Naive B cell (primary cell): ENCODE data around the gene COL23A1. TPM values are rescaled to one million over a fixed set of nuclear protein-coding genes. Genes with fewer than 3 reads are reported as not detected.
"Not testable (repeated sequence)": the region's sequence is repeated elsewhere in the genome, so short reads cannot be mapped to it uniquely, and the experiment has no call there.

Source experiments
- ATAC-seq, 2 donors: fragments of 150-1000 bp; cut with Tn5 transposase; 2 replicates each; pipeline ENCODE4 v1.10.0; 2021; ENCODE audit warnings: low read depth in 2 of 2, mild to moderate bottlenecking in 2 of 2, moderate library complexity in 2 of 2
- DNase-seq: peaks from one replicate; pipeline ENCODE4 v3.0.0; 2022
- H3K27ac Mint-ChIP-seq, 6 donors: one replicate each; pipeline ENCODE4 v1.8.0; 2020 to 2022; ENCODE audit warnings: mild to moderate bottlenecking in 6 of 6, mixed read lengths in 6 of 6, moderate library complexity in 5 of 6, inconsistent platforms in 2 of 6
- H3K27me3 Mint-ChIP-seq, 3 donors: one replicate each; pipeline ENCODE4 v1.8.0; 2021 to 2022; ENCODE audit warnings: mixed read lengths in 3 of 3, mild to moderate bottlenecking in 1 of 3
- H3K36me3 Mint-ChIP-seq, 2 donors: one replicate each; pipeline ENCODE4 v1.8.0; 2020 to 2022; ENCODE audit warnings: mixed read lengths in 2 of 2, inconsistent platforms in 1 of 2, mild to moderate bottlenecking in 1 of 2
- H3K4me1 Mint-ChIP-seq, 3 donors: one replicate each; pipeline ENCODE4 v1.8.0; 2020 to 2022; ENCODE audit warnings: mixed read lengths in 3 of 3, inconsistent platforms in 1 of 3, mild to moderate bottlenecking in 1 of 3, moderate library complexity in 1 of 3
- H3K4me3 Mint-ChIP-seq, 8 donors: one replicate each; pipeline ENCODE4 v1.8.0; 2020 to 2022; ENCODE audit warnings: mild to moderate bottlenecking in 8 of 8, mixed read lengths in 8 of 8, moderate library complexity in 8 of 8, inconsistent platforms in 2 of 8
- H3K9me3 Mint-ChIP-seq, 7 donors: one replicate each; pipeline ENCODE4 v1.8.0; 2020 to 2022; ENCODE audit warnings: mixed read lengths in 7 of 7, mild to moderate bottlenecking in 5 of 7, inconsistent platforms in 2 of 7, moderate library complexity in 1 of 7
- polyA plus RNA-seq, 6 donors: library from polyadenylated mRNA; unstranded; fragments of 300-500 nt; fragmentation: Illumina TruSeq; gene quantifications; one replicate each; pipeline ENCODE4 v1.2.3, GENCODE V29; 2021; ENCODE audit warnings: low read depth in 6 of 6

The COL23A1 gene
- polyA plus RNA-seq, 6 donors from 2014 or later, result 0.16 TPM; not detected in 5

GRCh38 chr5:178320281-178320855, 269.8 kb downstream of the COL23A1 start:
- Mint-ChIP-seq H3K36me3 (no peaks in the 10 kb centered on the region), H3K27ac (no peak overlapping the region), H3K9me3 (peaks cover 0 to 13% (median 9%) of the 10 kb centered on the region in 7 donors), H3K4me3 (no peak overlapping the region), H3K4me1 (peaks cover 0 to 10% (median 4%) of the 10 kb centered on the region in 3 donors), H3K27me3 (peaks cover 0 to 7% (median 4%) of the 10 kb centered on the region in 3 donors)
- no peak for ATAC-seq
- DNase-seq, result no peak

GRCh38 chr5:178319541-178320041, 270.6 kb downstream of the COL23A1 start:
- ATAC-seq, result no peak

GRCh38 chr5:178318893-178319292, 271.3 kb downstream of the COL23A1 start:
- H3K4me3 Mint-ChIP-seq, result no peak overlapping the region
- no peaks in the 10 kb centered on the region for H3K36me3 Mint-ChIP-seq
- ATAC-seq (no peak), DNase-seq (no peak)
- peaks cover 0 to 13% (median 9%) of the 10 kb centered on the region in 7 donors for H3K9me3 Mint-ChIP-seq
- peaks cover 0 to 10% (median 0%) of the 10 kb centered on the region in 3 donors for H3K27me3 Mint-ChIP-seq
- H3K4me1 Mint-ChIP-seq, result peaks cover 0 to 3% (median 0%) of the 10 kb centered on the region in 3 donors
- H3K27ac Mint-ChIP-seq, result no peak overlapping the region

More at GRCh38 chr5:178319541-178320041, 270.6 kb downstream of the COL23A1 start:
- H3K27ac Mint-ChIP-seq, result no peak overlapping the region
- H3K27me3 Mint-ChIP-seq, result peaks cover 0 to 4% (median 0%) of the 10 kb centered on the region in 3 donors
- no peak overlapping the region for H3K4me3 Mint-ChIP-seq
- H3K4me1 Mint-ChIP-seq, result peaks cover 0 to 10% (median under 1%) of the 10 kb centered on the region in 3 donors
- no peaks in the 10 kb centered on the region for H3K36me3 Mint-ChIP-seq
- no peak for DNase-seq
- peaks cover 0 to 13% (median 9%) of the 10 kb centered on the region in 7 donors for H3K9me3 Mint-ChIP-seq

DNA sequence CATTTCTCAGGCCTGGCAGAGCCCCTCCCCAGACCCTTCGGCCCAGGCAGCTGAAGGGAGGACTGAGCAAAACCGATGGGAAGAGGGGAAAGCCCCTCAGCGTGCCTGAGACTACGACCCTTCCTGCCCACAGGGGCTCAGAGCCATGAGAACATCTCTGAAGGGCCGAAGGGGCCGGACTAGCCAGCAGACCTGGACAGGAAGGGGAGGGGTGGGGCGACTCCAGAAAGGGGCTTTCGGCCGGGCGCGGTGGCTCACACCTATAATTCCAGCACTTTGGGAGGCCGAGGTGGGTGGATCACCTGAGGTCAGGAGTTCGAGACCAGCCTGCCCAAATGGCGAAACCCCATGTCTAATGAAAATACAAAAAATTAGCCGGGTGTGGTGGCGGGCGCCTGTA, 271.8 kb downstream of the COL23A1 start:
- Mint-ChIP-seq H3K36me3 (no peaks in the 10 kb centered on the region), H3K4me1 (peaks cover 0 to under 1% (median 0%) of the 10 kb centered on the region in 3 donors), H3K27ac (no peak overlapping the region), H3K27me3 (peaks cover 0 to 10% (median under 1%) of the 10 kb centered on the region in 3 donors), H3K9me3 (peaks cover 0 to 13% (median 9%) of the 10 kb centered on the region in 7 donors), H3K4me3 (no peak overlapping the region)
- ATAC-seq (no peak), DNase-seq (no peak)

DNA sequence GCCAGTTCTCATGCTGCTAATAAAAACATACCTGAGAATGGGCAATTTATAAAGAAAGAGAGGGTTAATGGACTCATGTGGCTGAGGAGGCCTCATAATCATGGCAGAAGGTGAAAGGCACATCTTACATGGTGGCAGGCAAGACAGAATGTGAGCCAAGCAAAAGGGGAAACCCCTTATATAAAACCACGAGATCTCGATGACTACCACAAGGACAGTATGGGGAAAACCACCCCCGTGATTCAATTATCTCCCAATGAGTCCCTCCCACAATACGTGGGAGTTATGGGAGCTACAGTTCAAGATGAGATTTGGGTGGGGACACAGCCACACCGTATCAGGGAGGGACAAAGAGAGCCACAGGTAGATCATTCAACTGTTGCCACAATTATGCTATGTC, 272.5 kb downstream of the COL23A1 start:
- not testable (repeated sequence) for H3K27ac Mint-ChIP-seq, H3K4me3 Mint-ChIP-seq, H3K27me3 Mint-ChIP-seq, H3K36me3 Mint-ChIP-seq, H3K4me1 Mint-ChIP-seq, ATAC-seq, DNase-seq
- peaks cover 0 to 13% (median 9%) of the 10 kb centered on the region in 7 donors for H3K9me3 Mint-ChIP-seq

GRCh38 chr5:178314961-178315820, 275.0 kb downstream of the COL23A1 start:
- ATAC-seq, result no peak
- Mint-ChIP-seq H3K36me3 (no peaks in the 10 kb centered on the region), H3K4me3 (no peak overlapping the region), H3K27ac (no peak overlapping the region), H3K27me3 (peaks cover 0 to 12% (median 6%) of the 10 kb centered on the region in 3 donors), H3K9me3 (peaks cover 0 to 13% (median 9%) of the 10 kb centered on the region in 7 donors), H3K4me1 (no peaks in the 10 kb centered on the region)
- DNase-seq, result no peak

DNA sequence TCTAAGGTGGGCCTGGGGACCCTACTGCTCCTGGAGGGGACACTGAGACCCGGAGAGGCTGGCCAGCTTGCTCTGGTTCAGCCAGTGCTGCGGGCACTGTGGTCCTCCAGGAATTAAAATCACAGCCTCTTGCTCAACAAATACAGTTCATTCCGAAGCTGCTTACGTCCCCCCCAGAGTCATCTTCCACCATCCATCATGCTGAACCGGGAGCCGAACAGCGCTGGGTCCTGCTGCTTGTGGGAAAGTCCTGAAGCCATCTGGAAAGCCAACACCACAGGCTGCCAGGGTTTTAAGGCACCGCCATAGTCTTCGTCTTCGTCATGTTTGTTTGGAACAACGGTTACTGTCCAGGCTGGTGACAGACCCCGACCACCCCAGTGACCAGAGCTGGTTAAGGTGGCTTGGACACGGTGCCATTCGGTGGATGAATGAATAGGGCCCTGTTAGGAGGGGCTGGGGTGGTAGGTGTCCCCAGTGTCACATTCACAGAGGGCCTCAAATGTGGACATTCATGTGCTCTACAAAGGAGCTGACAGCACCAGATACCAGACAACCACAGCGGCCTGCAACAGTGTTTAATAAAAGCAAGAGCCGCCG, 276.0 kb downstream of the COL23A1 start:
- Mint-ChIP-seq H3K27me3 (peaks cover 0 to 12% (median 6%) of the 10 kb centered on the region in 3 donors), H3K4me1 (no peaks in the 10 kb centered on the region), H3K9me3 (peaks cover 0 to 13% (median 9%) of the 10 kb centered on the region in 7 donors), H3K4me3 (no peak overlapping the region), H3K27ac (no peak overlapping the region), H3K36me3 (no peaks in the 10 kb centered on the region)
- DNase-seq, result no peak
- no peak for ATAC-seq

GRCh38 chr5:178313316-178313715, 276.9 kb downstream of the COL23A1 start:
- ATAC-seq, result no peak
- H3K9me3 Mint-ChIP-seq, result peaks cover 0 to 11% (median 9%) of the 10 kb centered on the region in 7 donors

DNA sequence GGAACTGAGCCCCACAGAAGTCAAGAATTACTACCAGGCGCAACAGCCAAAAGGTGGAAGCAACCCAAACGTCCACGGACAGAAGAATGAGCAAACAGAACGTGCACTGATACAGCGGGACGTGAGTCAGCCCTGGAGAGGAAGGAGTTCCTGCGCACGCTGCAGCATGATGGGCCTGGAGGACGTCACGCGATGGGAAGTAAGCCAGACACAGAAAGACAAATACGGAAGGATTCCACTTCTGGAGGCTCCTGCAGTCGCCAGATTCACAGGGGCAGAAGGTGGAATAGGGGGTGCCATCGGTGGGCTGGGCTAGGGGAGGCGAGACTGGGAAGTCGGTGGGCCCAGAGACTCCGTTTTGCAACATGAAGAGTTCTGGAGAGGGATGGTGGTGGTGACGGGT, 277.3 kb downstream of the COL23A1 start:
- Mint-ChIP-seq H3K27me3 (peaks cover 0 to 12% (median 6%) of the 10 kb centered on the region in 3 donors), H3K4me3 (peak overlapping the region in 1 of 8 donors; percentile 35), H3K9me3 (peaks cover 0 to 11% (median 8%) of the 10 kb centered on the region in 7 donors), H3K36me3 (no peaks in the 10 kb centered on the region), H3K4me1 (no peaks in the 10 kb centered on the region), H3K27ac (peak overlapping the region in 1 of 6 donors; percentile 68)
- ATAC-seq (no peak), DNase-seq (no peak)

More at GRCh38 chr5:178313316-178313715, 276.9 kb downstream of the COL23A1 start:
- no peak for DNase-seq
- Mint-ChIP-seq H3K27ac (no peak overlapping the region), H3K4me1 (no peaks in the 10 kb centered on the region), H3K36me3 (no peaks in the 10 kb centered on the region), H3K27me3 (peaks cover 0 to 12% (median 6%) of the 10 kb centered on the region in 3 donors), H3K4me3 (no peak overlapping the region)

- H3K9me3 Mint-ChIP-seq, result no peaks in the 10 kb centered on the region
- DNase-seq (no peak), ATAC-seq (no peak)
- H3K4me3 Mint-ChIP-seq, result no peak overlapping the region
- no peak overlapping the region for H3K27ac Mint-ChIP-seq
- H3K36me3 Mint-ChIP-seq, result no peaks in the 10 kb centered on the region
- peaks cover 0 to 21% (median 15%) of the 10 kb centered on the region in 3 donors for H3K27me3 Mint-ChIP-seq
- no peaks in the 10 kb centered on the region for H3K4me1 Mint-ChIP-seq
Observed at GRCh38 chr5:178310130-178310865, 279.9 kb downstream of the COL23A1 start.

DNA sequence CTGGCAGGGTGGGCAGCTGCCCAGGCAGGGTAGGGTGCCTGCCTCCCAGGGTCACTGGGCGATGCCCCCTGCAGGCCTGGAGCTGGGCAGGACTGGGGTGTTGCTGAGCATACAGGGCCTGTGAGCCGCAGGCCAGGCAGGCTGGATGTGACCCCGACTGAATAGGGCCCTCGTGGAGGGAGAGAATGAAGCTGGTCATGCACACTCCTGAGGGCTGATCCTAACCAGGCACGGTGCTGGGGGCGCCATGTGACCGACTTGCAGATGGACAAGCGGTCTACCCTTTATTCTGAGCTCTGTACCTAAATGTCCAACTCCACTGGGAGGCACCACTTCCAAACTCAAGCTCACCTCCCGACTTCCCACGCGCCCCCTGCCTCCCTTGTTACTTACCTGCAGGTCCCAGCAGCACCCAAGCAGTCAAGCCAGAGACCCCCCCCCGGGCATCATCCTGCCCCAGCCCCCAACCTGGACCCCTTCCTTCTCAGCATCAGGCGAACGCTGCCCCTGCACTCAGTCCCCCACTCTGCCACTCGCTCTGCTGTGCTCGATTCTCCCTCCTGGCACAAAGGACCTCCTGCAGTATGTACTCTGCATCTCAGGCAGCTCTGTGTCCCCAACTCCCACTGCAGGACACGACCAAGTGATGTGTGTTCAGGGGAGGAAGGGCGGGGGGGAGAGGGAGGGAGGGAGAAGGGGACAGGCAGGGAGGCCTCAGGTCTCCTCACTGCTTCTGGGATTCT, 280.8 kb downstream of the COL23A1 start:
- Mint-ChIP-seq H3K36me3 (no peaks in the 10 kb centered on the region), H3K27ac (no peak overlapping the region), H3K4me1 (no peaks in the 10 kb centered on the region), H3K27me3 (peaks cover 0 to 23% (median 14%) of the 10 kb centered on the region in 3 donors), H3K9me3 (no peaks in the 10 kb centered on the region), H3K4me3 (no peak overlapping the region)
- ATAC-seq (no peak), DNase-seq (no peak)

- peak overlapping the region in 1 of 6 donors; percentile 86 for H3K27ac Mint-ChIP-seq
- no peaks in the 10 kb centered on the region for H3K9me3 Mint-ChIP-seq
- DNase-seq (no peak), ATAC-seq (no peak)
- no peaks in the 10 kb centered on the region for H3K4me1 Mint-ChIP-seq
- H3K27me3 Mint-ChIP-seq, result peaks cover 0 to 23% (median 9%) of the 10 kb centered on the region in 3 donors
- no peaks in the 10 kb centered on the region for H3K36me3 Mint-ChIP-seq
- H3K4me3 Mint-ChIP-seq, result no peak overlapping the region
Observed at GRCh38 chr5:178308541-178309092, 281.6 kb downstream of the COL23A1 start.
